GM19438 (cell line): ENCODE measurements around the gene OR5B2.
"Not testable (repeated sequence)": the region's sequence is repeated elsewhere in the genome, so short reads cannot be mapped to it uniquely, and the experiment has no call there.

Experiments used
- ATAC-seq: cut with Tn5 transposase; IDR thresholded peaks from one replicate; pipeline ENCODE4 v1.9.1; 2021; ENCODE audit warnings: low read depth; ENCODE audit not compliant: unreplicated experiment

OR5B2 gene

GRCh38 chr11:58428021-58428420, at the start of gene OR5B2:
Gene OR5B2, minus strand, starts transcription at chr11:58428121. Its CDS starts 4,860 bp downstream, at chr11:58423261.
- no peak for ATAC-seq

GRCh38 chr11:58471892-58472291, 44.0 kb upstream of the OR5B2 start:
- ATAC-seq: no peak

DNA sequence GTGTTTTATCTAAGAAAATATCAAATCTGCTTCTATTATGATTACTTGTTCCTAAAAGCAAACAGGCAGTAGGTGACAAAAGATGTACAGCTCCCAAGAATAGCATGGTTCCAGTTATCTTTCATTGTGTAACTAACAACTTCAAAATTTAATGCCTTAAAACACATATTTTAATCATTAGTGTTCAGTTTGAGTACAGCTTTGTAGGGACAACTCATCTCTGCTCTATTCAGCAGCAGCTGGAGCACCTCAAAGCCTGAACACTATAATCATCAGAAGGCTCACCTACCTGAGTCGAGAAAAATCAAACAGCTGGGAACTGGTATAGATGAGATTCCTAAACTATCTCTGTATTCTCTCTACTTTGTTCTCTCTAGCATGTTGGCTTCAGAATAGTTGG, 38.4 kb upstream of the OR5B2 start:
- no peak for ATAC-seq

GRCh38 chr11:58465690-58466089, 37.8 kb upstream of the OR5B2 start:
- ATAC-seq: no peak

- ATAC-seq: no peak
These were observed 23.7 kb upstream of the OR5B2 start for GRCh38 chr11:58451585-58451984.

GRCh38 chr11:58446294-58446693, 18.4 kb upstream of the OR5B2 start:
- no peak for ATAC-seq

DNA sequence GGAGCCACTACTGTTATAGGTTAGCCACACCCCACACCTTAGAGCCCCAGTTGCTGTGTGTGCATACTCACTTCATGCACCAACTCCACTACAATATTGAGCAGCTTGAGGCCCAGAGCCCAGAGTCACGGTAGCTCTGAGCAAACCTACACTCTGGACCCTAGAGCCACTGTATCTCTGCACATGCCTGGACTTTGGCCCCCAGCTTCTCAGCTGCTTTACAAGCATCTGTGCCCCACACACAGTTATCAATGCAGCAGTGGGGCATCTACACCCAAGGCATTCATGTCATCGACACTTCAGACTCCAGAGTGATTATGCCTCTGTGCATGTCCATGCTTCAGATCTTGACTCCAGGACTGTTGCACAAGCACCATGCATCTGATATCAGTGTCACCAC, 16.4 kb upstream of the OR5B2 start:
- no peak for ATAC-seq

DNA sequence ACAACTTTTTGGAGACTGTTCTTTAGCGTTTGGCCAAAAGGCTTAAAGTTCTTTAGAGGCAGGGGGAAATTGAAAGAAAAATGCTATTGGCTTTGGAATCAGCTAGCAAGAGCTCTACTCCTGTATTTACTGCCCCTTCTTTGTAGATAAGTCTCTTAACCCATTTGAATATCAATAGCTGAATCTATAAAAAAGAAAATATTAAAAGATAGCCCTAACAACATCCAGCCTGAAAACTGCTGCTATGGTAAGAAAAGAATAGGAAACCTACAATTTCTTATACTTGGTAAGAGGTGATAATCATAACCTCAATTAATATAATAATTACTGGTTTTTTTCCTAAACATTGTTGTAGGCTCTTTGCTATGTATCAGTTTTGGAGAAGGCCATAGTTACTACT, 14.2 kb upstream of the OR5B2 start, which contains the start of gene OR5B12:
Gene OR5B12 (minus strand): TSS at position 101 of the 400 bp plus-strand sequence. CDS start 2,085 bp downstream, outside the sequence.
- ATAC-seq: no peak

- no peak for ATAC-seq
These were observed 10.6 kb upstream of the OR5B2 start for GRCh38 chr11:58438486-58438885.

DNA sequence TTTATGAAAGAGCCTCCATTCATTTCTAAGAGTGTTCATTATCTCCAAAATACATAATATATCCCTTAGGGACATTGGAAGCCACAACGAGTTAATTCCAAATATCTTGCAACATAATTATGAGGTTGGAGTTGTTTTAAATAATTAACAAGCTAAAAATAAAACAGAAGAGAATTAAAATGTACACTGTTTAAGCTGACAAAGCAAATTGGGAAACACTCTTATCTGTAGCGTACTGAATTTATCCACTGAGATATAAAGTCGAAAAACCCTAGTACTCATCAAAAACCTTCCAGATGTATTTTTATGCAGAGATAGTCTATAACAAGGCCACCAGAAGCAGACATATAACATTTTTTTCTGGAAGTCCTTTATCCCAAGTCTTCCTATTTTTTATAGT, 6.3 kb upstream of the OR5B2 start:
- ATAC-seq: no peak

DNA sequence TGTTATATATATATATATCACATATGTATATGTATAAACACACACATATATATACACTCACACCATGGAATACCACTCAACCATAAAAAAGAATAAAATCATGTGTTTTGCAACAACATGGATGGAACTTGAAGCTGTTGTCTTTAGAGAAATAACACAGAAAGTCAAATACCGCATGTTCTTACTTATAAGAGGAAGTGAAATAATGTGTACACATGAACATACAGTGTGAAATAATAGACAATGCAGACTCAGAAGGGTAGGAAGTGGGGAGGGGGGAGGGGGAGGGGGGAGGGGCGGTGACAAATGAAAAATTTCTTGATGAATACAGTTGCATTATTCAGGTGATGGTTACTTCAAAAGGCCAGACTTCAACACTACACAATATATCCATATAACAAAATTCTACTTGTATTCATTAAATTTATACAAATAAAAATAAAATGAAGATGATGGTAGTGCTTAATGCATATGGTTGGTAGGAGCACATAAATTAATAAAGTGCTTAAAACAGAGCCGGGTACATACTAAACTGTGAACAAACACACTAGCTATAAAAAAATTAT, 5.8 kb upstream of the OR5B2 start:
- no peak for ATAC-seq

DNA sequence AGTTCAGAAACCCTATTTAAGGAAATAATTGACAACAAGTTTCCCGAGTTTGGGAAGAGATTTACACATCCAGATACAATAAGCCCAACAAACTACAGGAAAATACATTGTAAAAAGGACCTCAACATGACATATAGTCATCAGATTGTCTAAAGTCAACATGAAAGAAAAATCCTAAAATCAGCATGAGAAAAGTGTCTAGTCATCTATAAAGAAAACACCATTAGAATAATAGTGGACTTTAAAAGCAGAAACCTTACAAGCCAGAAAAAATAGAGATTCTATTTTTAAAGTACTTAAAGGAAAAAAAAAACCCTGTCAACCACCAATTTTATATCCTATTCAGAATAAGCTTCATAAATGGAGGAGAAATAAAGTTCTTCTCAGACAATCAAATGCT, 1.4 kb upstream of the OR5B2 start:
- ATAC-seq: no peak

DNA sequence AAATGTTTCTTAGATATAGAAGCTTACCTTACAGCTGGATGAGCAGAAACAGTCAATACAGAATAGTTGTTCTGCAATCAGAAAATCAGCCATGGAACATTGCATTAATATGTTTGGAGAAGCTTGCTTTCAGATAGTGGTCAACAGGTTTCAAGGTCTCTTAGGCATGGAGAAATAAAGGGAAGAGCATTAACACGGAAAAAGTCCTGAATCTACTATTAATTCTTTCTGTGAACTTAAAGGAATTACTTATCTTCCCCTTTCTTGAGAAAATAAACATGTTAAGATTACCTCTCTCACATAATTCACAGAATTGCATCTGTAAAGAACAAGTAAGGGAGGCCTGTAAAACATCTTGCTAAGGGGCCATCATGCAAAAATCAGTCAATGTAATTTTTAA, 21.1 kb downstream of the OR5B2 start, which contains the start of gene OR5B3:
Gene OR5B3 (minus strand): TSS at position 101 of the 400 bp plus-strand sequence. CDS start 3,465 bp downstream, outside the sequence.
- no peak for ATAC-seq

DNA sequence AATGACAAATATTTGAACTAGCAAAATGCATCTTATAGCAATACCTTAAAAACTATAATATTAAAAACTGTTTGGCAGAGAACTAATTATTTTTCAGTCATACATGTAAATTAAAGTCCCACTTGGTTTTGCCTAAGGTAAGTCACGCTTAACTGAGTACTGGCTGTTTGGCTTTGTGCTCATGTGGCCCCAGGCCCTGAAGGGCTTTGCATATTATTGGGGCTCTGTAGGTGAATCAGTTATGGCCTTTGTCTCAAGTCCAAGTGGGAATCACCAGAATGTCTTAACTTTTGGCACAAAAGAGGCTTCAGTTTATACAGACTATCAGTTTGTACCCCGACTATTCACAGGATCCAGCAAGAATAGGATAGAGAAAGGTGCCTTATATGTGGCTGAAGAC, 28.3 kb downstream of the OR5B2 start:
- not testable (repeated sequence) for ATAC-seq

DNA sequence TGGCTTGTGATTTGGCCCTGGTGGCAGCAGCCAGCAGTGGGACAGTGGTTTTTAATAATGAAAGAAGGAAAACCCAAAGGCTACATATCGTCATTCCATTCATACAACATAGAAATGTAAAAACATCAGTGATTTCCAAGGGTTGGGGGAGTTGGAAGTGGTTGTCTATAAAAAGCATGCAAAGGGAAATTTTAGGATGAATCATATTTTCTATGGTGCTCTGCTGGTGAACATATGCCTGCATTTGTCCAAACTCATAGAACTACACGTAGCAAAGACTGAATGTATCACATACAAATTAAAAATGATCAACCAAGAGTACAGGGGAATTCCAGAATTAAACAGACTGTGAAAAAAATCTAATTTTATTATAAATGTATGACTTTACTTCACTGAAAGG, 32.3 kb downstream of the OR5B2 start:
- ATAC-seq: no peak

- ATAC-seq: no peak
These were observed 33.7 kb downstream of the OR5B2 start for GRCh38 chr11:58394195-58394594.

DNA sequence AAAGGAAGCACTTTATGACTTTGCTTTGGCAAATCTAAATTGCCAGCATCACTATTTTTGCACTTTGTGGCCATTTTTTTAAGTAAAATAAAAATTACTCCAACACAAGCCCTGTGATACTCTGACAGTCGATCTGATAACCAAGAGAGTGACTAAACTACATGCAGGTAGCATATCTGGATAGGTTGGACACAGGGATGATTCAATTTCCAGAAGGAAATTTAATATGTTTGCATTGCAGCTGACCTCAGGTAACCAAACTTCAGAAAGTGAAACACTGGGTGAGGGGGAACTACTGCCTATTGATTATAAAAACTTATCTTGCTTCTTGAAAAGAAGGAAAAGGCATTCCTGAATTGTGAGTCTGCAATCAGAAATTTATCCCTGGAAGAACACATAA, 35.2 kb downstream of the OR5B2 start:
- no peak for ATAC-seq

GRCh38 chr11:58391879-58392278, 36.0 kb downstream of the OR5B2 start:
- ATAC-seq: no peak

- no peak for ATAC-seq
These were observed 37.3 kb downstream of the OR5B2 start for GRCh38 chr11:58390551-58391063.
